ENCODE results near the gene C16orf92.

GRCh38 chr16:30064729-30065101, 41.7 kb downstream of the C16orf92 start:
- TF ChIP-seq CTCF (IDR thresholded peaks at IDR 0.05) (no peak), ZFX (IDR thresholded peaks at IDR 0.05; ENCODE audit: borderline replicate concordance) (no peak)
